GM21737 (cell line): ENCODE results near the gene ZNF804A.

Source experiments
- ATAC-seq: cut with Tn5 transposase; IDR thresholded peaks from one replicate; pipeline ENCODE4 v1.9.1; 2021; ENCODE audit warnings: mild to moderate bottlenecking, moderate library complexity; ENCODE audit not compliant: unreplicated experiment

ZNF804A gene

DNA sequence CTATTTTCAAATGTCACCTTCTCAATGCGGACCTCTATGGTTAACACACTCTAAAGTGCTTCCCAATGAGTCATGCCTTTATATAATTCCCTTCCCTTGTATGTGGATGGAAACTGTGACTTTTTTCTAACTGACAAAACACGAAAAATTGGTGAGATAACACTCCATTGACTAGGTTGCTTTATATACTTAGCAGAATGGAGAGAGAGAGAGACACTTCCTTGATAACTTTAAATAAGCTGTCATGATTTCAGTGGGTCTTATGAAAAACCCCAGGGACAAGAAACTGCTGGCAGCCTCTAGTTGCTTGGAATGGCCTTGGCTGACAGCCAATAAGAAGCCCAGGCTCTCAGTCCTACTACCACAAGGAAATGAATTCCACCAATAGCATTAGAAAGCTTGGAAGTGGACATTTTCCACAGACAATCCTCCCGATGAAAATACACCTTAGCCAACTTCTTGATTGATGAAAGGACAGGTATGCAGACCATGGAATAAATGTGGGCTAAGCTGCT is 322.2 kb downstream of the ZNF804A start:
- ATAC-seq, result no peak

DNA sequence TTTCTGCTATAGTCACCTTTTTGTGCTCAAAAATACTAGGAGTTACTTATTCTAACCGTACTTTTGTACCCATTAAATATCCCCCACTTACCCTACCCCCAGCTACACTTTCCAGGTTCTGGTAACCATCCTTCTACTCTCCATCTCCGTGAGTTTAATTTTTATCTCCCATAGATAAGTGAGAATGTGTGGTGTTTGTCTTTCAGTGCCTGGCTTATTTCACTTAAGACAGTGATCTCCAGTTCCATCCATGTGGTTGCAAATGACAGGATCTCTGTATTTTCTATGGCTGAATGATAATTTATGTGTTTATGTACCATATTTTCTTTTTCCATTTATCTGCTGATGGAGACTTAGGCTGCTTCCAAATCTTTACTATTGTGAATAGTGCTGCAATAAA is 323.3 kb downstream of the ZNF804A start:
- no peak for ATAC-seq

DNA sequence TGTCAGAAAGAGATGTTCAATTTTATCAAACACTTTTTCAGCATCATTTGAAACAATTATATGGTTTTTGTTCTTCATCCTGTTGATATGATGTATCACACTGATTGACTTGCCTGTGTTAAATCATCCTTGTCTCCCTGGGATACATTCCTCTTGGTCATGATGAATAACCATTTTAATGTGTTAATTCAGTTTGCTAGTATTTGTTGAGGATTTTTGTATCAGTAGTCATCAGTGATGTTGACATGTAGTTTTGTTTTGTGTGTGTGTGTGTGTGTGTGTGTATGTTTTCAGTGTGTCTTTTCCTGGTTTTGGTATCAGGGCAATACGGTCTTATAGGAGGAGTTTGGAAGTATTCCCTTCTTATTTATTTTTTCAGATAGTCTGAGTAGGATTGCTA is 325.4 kb downstream of the ZNF804A start:
- no peak for ATAC-seq

DNA sequence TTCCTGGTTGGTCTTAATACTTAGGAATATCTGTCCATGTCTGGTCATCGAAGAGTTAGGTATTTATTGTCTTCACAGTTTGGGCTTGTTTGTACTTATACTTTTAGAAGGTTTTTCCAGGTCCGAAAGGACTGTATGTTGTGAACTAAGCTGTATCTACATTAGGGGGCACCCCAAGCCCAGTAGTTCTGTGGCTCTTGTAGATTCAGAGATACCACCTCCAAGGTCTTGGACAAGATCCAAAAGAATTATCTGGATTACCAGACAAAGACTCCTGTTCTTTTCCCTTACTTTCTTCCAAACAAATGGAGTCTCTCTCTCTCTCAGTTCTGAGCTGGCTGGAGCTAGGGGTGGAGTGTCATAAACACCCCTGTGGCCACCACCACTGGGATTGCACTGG is 328.7 kb downstream of the ZNF804A start:
- ATAC-seq, result no peak

DNA sequence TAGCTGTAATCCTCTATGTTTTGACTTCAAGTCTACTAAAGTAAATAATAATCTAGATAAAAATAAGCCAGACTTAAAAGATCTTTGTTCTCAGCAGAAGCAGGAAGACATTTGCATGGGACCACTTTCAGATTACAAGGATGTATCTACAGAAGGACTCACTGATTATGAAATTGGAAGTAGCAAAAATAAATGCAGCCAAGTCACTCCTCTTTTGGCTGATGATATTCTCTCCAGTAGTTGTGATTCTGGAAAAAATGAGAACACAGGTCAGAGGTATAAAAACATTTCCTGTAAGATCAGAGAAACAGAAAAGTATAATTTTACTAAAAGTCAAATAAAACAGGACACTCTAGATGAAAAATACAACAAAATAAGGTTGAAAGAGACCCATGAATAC is 338.4 kb downstream of the ZNF804A start:
- ATAC-seq, result no peak

- no peak for ATAC-seq
Observed at GRCh38 chr2:184938221-184938985, 340.1 kb downstream of the ZNF804A start.

DNA sequence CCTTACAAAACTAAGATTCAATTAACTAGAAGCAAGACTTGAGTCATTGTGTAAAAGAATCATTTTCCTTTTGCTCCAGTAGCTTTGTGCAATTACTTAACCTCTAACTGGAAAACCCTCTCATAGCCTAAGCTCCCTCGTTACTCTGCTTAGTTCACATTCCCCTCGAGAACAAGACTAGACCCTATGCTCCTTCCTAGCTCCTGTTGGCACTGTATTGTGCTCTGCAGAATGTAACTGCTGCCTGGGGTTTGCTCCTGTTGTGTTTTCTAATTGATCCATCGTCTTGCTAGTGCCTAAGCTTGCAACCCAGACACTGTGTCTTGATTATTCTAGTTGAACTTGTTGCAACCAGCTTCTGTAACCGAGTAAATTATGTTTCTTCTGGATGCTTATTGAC is 347.0 kb downstream of the ZNF804A start:
- ATAC-seq, result no peak

GRCh38 chr2:184945824-184946223 is 347.5 kb downstream of the ZNF804A start:
- ATAC-seq, result no peak

- no peak for ATAC-seq
Observed at GRCh38 chr2:184956856-184957255, 358.5 kb downstream of the ZNF804A start.

- no peak for ATAC-seq
Observed at GRCh38 chr2:184971546-184972068, 373.3 kb downstream of the ZNF804A start.
